ENCODE results near the gene HS1BP3. TPM values are rescaled to one million over a fixed set of nuclear protein-coding genes. Genes with fewer than 3 reads are reported as not detected.

HS1BP3 gene
- polyA plus RNA-seq, 6 donors from 2014 or later, result 10.8 to 23.3 (median 16.0) TPM

DNA sequence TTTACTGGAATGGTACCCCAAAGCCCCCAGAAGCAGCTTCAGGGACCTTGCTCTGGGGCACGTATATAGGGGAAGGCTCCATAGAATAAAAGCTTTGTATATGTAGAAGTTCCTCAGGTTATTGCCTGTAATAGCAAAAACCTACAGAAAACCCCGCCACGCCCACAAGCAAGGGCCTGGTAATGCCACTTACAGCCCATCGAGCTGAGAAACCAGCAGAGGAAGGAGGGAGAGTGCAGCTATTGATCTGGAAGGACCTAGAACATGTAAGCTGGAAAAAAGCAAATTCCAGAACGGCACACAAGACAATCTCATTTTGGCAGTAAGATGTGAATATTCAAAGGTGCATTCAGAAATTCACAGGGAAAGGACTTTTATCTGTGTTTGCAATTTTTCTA is 15.8 kb downstream of the HS1BP3 start:
- Mint-ChIP-seq H3K4me1 (peaks cover 0 to 22% (median 7%) of the 10 kb centered on the region in 3 donors), H3K36me3 (peaks cover 0 to 30% of the 10 kb centered on the region in 2 donors), H3K27me3 (no peaks in the 10 kb centered on the region), H3K9me3 (no peaks in the 10 kb centered on the region), H3K27ac (no peak overlapping the region), H3K4me3 (no peak overlapping the region)
- ATAC-seq (ENCODE audit: low read depth in 2 of 2) (no peak), DNase-seq (no peak)

DNA sequence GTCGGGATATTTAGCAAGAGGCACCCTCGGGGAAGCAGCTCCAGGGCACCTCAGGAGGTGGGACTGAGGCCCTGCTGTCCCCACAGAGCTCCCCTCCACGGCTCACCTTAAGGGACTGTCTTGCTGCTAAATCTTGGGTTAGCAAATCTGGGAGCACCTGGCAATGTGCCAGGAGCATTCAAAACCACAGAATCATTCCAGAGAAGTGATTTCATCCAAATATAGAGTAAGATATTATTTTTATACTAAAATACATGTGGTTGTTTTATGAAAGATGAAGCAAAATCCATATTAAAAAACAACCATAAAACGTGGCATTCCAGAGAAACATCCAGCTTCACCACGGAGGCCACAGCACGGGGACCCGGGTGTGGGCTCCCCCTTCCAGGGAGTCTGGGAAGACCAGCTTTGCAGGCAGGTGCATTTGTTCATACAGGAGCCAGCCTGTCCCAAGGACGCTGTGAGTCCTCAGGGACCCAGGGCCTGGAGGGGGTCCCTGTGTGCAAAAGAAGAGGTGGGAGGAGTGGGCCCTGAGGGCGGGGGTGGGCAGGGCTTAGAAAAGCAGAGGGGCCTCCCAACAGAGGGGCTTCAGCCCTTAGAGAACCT is 16.3 kb downstream of the HS1BP3 start:
- Mint-ChIP-seq H3K36me3 (peaks cover 0 to 28% of the 10 kb centered on the region in 2 donors), H3K27ac (peak overlapping the region in 1 of 6 donors; percentile 66), H3K4me1 (peaks cover 0 to 21% (median 7%) of the 10 kb centered on the region in 3 donors), H3K4me3 (peak overlapping the region in 1 of 8 donors; percentile 42), H3K9me3 (no peaks in the 10 kb centered on the region), H3K27me3 (no peaks in the 10 kb centered on the region)
- DNase-seq (no peak), ATAC-seq (ENCODE audit: low read depth in 2 of 2) (no peak)

GRCh38 chr2:20633794-20634506 is 16.9 kb downstream of the HS1BP3 start:
- peak overlapping the region in 2 of 6 donors; percentile 66 to 84 for H3K27ac Mint-ChIP-seq
- H3K4me1 Mint-ChIP-seq, result peaks cover 0 to 19% (median 7%) of the 10 kb centered on the region in 3 donors
- no peaks in the 10 kb centered on the region for H3K27me3 Mint-ChIP-seq
- DNase-seq, result no peak
- ATAC-seq (ENCODE audit: low read depth in 2 of 2), result peak in 1 of 2 donors; percentile 59
- no peaks in the 10 kb centered on the region for H3K9me3 Mint-ChIP-seq
- H3K4me3 Mint-ChIP-seq, result peak overlapping the region in 1 of 8 donors; percentile 42
- peaks cover 0 to 21% of the 10 kb centered on the region in 2 donors for H3K36me3 Mint-ChIP-seq

- H3K27ac Mint-ChIP-seq, result no peak overlapping the region
- no peak overlapping the region for H3K4me3 Mint-ChIP-seq
Observed at GRCh38 chr2:20633001-20633400, 17.9 kb downstream of the HS1BP3 start.

DNA sequence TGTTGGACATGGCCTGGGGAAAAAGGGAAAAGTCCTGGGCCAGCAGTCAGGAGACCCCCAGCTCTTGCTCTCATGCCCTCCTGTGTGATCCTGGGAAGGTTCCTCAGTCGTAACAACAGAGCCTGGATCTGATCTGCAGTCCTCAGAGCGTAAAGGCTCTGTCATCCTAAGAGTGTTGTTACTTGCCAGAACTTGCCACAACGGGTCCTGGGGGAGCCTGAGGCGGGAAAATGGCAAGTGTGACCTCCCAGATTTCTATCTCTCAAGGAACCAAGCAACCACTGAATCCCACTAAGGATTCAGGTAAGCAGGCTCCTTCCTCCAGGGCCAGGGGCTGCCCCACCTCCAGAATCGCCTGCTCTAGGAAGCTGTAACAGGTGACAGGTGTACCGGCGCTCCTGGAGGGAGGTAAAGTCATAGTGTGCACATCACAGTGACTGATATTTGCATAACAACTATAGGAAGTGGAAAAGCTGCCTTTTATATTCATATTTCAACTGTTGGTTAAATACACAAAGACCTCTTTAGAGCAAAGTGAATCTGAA is 18.4 kb downstream of the HS1BP3 start:
- Mint-ChIP-seq H3K27me3 (no peaks in the 10 kb centered on the region), H3K4me3 (no peak overlapping the region), H3K4me1 (peaks cover 0 to 19% (median 7%) of the 10 kb centered on the region in 3 donors), H3K27ac (no peak overlapping the region), H3K9me3 (no peaks in the 10 kb centered on the region), H3K36me3 (peaks cover 0 to 17% of the 10 kb centered on the region in 2 donors)
- DNase-seq (no peak), ATAC-seq (ENCODE audit: low read depth in 2 of 2) (no peak)

More at GRCh38 chr2:20633001-20633400, 17.9 kb downstream of the HS1BP3 start:
- DNase-seq, result no peak
- Mint-ChIP-seq H3K4me1 (peaks cover 0 to 19% (median 7%) of the 10 kb centered on the region in 3 donors), H3K9me3 (no peaks in the 10 kb centered on the region), H3K36me3 (peaks cover 0 to 17% of the 10 kb centered on the region in 2 donors), H3K27me3 (no peaks in the 10 kb centered on the region)
- ATAC-seq (ENCODE audit: low read depth in 2 of 2), result no peak

DNA sequence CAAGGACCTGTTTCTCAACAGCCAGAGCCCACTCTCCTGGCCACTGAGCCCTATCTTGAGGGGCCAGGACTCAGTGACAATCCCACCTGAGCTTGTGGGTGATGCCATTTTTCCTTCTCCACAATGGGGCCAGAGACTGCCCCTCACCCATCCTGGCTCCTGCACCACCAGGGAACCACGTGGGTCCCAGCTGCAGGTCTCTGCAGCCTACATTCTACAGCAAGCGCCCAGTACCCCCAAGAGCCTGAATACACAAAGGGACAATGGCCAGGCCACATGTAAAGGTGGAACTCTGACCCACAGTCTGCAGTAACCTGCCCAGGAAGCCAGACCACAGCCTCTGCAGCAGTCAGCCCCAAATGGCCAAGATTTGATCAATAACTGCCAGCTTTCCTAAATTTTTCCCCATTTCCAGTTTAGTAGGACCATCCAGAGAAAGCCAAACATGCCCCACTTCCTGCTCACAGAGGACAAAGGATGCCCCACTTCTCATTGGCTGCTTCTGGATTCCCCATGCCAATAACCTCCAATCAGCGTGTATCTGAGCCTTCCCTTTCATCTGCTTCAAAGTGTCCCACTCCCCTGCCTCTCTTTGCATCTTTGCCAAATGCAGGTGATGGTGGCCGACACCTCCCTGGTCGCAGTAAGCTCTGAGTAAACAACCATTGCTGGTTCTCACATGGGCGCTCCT is 19.1 kb downstream of the HS1BP3 start:
- no peaks in the 10 kb centered on the region for H3K9me3 Mint-ChIP-seq
- ATAC-seq (ENCODE audit: low read depth in 2 of 2) (no peak), DNase-seq (no peak)
- H3K27me3 Mint-ChIP-seq, result no peaks in the 10 kb centered on the region
- no peak overlapping the region for H3K4me3 Mint-ChIP-seq
- H3K27ac Mint-ChIP-seq, result peak overlapping the region in 1 of 6 donors; percentile 81
- H3K36me3 Mint-ChIP-seq, result peaks cover 0 to 17% of the 10 kb centered on the region in 2 donors
- peaks cover 0 to 19% (median 7%) of the 10 kb centered on the region in 3 donors for H3K4me1 Mint-ChIP-seq

DNA sequence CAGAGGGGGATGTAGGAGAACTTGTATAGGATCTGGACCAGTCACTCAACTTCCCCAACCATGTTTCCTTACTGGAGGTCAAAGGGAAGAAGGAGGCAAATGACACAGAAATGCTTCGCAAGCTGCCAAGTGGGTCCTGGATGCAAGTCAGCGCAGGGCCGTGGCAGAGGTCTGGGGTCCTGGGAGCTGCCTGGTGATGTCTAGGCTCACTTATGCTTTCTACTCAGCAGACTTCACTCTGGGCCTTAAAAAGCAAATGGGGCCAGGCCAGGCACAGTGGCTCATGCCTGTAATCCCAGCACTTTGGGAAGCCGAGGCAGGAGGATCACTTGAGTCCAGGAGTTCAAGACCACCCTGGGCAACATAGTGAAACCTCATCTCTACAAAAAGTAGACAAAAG is 19.9 kb downstream of the HS1BP3 start:
- H3K4me3 Mint-ChIP-seq, result no peak overlapping the region
- no peak overlapping the region for H3K27ac Mint-ChIP-seq
- DNase-seq, result no peak
- H3K36me3 Mint-ChIP-seq, result peaks cover 0 to 14% of the 10 kb centered on the region in 2 donors
- no peak for ATAC-seq (ENCODE audit: low read depth in 2 of 2)
- no peaks in the 10 kb centered on the region for H3K27me3 Mint-ChIP-seq
- no peaks in the 10 kb centered on the region for H3K9me3 Mint-ChIP-seq
- H3K4me1 Mint-ChIP-seq, result peaks cover 0 to 18% (median 4%) of the 10 kb centered on the region in 3 donors

DNA sequence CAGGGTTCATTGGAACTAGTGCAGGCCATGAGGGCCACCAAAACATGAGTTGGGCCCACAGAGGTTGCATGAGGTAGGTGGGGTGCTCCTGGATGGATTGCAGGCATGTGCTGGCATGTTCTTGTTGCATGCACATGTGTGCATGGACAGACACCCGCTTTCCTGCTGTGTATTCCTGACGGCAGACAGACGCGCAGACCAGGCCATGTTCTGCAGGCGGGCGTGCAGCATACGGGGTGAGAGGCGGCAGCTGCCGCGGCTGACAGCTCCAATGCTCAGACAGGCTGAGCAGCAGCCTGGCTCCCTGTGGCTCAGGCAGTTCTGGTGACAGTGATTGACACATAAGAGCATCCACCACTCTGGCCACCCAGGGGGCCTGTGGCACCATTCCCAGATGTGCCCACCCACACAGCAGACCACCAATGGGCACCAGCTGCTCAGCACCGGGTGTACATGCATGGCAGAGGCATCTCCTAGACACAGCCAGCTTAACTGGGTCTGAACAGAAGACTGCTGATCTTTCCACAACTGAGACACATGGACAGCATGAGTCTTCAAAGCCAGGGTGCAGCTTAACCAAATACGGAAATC is 21.2 kb downstream of the HS1BP3 start:
- H3K4me3 Mint-ChIP-seq, result no peak overlapping the region
- H3K36me3 Mint-ChIP-seq, result peaks cover 0 to 8% of the 10 kb centered on the region in 2 donors
- H3K4me1 Mint-ChIP-seq, result peaks cover 0 to 8% (median 0%) of the 10 kb centered on the region in 3 donors
- no peak for DNase-seq
- no peaks in the 10 kb centered on the region for H3K9me3 Mint-ChIP-seq
- no peak for ATAC-seq (ENCODE audit: low read depth in 2 of 2)
- H3K27me3 Mint-ChIP-seq, result no peaks in the 10 kb centered on the region
- H3K27ac Mint-ChIP-seq, result no peak overlapping the region

DNA sequence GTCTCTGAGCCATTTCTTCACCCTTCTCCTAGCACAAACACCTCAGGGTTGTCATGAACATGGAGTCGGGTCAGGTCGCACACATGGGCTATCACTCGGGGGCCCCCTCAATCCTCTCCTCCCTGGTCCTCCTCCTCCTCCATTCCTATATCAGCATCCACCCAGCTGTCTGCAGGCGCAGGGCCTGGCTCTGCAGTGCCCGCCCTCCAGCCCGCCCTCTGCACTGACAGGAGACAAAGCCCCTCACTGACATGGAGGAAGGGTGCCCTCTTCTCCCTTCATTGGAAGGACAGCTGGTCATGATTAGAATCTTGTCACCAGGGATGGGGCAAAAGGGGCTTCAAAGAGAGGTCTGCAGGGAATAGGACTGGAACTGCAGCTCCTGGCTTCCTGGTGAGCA is 21.7 kb downstream of the HS1BP3 start:
- no peaks in the 10 kb centered on the region for H3K9me3 Mint-ChIP-seq
- H3K27me3 Mint-ChIP-seq, result no peaks in the 10 kb centered on the region
- H3K4me1 Mint-ChIP-seq, result peaks cover 0 to 8% (median 0%) of the 10 kb centered on the region in 3 donors
- peaks cover 0 to 8% of the 10 kb centered on the region in 2 donors for H3K36me3 Mint-ChIP-seq
- DNase-seq (no peak), ATAC-seq (ENCODE audit: low read depth in 2 of 2) (no peak)
- H3K4me3 Mint-ChIP-seq, result no peak overlapping the region
- H3K27ac Mint-ChIP-seq, result no peak overlapping the region

- Mint-ChIP-seq H3K27me3 (no peaks in the 10 kb centered on the region), H3K4me1 (peaks cover 0 to 5% (median 0%) of the 10 kb centered on the region in 3 donors), H3K36me3 (peaks cover 0 to 8% of the 10 kb centered on the region in 2 donors), H3K27ac (peak overlapping the region in 2 of 6 donors; percentile 78 to 88), H3K9me3 (no peaks in the 10 kb centered on the region), H3K4me3 (peak overlapping the region in 1 of 8 donors; percentile 25)
- DNase-seq (no peak), ATAC-seq (ENCODE audit: low read depth in 2 of 2) (no peak)
Observed at GRCh38 chr2:20627712-20628380, 23.1 kb downstream of the HS1BP3 start.

GRCh38 chr2:20626698-20627513 is 24.0 kb downstream of the HS1BP3 start:
- DNase-seq, result no peak

DNA sequence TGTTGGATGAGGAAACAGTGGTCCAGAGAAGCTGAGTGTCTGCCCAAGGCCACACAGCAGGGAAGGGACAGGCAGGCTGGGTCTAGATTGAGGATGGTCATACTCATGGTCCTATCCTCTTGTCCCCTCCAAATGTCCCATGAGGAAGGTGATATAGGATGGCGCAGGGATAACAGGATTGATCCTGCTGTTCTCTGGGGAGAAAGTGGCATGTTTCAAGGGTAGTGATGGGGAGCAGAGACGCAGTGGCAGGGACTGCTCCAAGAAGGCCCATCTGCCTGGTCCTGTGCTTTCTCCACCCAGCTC is 24.6 kb downstream of the HS1BP3 start:
- peak overlapping the region in 1 of 6 donors; percentile 39 for H3K27ac Mint-ChIP-seq
- DNase-seq (no peak), ATAC-seq (ENCODE audit: low read depth in 2 of 2) (no peak)
- H3K4me3 Mint-ChIP-seq, result no peak overlapping the region
- no peaks in the 10 kb centered on the region for H3K27me3 Mint-ChIP-seq
- no peaks in the 10 kb centered on the region for H3K36me3 Mint-ChIP-seq
- H3K9me3 Mint-ChIP-seq, result no peaks in the 10 kb centered on the region
- H3K4me1 Mint-ChIP-seq, result no peaks in the 10 kb centered on the region

More at GRCh38 chr2:20626698-20627513, 24.0 kb downstream of the HS1BP3 start:
- Mint-ChIP-seq H3K4me3 (no peak overlapping the region), H3K36me3 (peaks cover 0 to 4% of the 10 kb centered on the region in 2 donors), H3K27ac (peak overlapping the region in 2 of 6 donors; percentile 24 to 39), H3K27me3 (no peaks in the 10 kb centered on the region), H3K9me3 (no peaks in the 10 kb centered on the region), H3K4me1 (peaks cover 0 to 2% (median 0%) of the 10 kb centered on the region in 3 donors)
- ATAC-seq (ENCODE audit: low read depth in 2 of 2), result no peak

Data from naive B cell (primary cell).